Loucy (cell line): ENCODE results near the gene TOR1B.

ENCODE experiments used
- H2AFZ ChIP-seq: fragments of 200-600 bp; sonication (generic); 2 replicates; pipeline ENCODE4 v1.6.0; 2016; ENCODE audit warnings: antibody characterized with exemption, mild to moderate bottlenecking, low read length, moderate library complexity
- H3F3A ChIP-seq: fragments of 200-600 bp; 2 replicates; pipeline ENCODE4 v1.6.0; 2016; ENCODE audit warnings: antibody characterized with exemption, low read depth, mild to moderate bottlenecking
- H3K27me3 ChIP-seq: fragments of 200-600 bp; sonication (generic); 2 replicates; pipeline ENCODE4 v1.6.1; 2014; ENCODE audit warnings: low read length, mild to moderate bottlenecking; ENCODE audit not compliant: insufficient read depth, poor library complexity, severe bottlenecking
- H3K36me3 ChIP-seq: fragments of 200-600 bp; sonication (generic); 2 replicates; pipeline ENCODE4 v1.6.1; 2016; ENCODE audit warnings: low read length; ENCODE audit not compliant: insufficient read depth
- H3K4me1 ChIP-seq: fragments of 200-600 bp; sonication (generic); 2 replicates; pipeline ENCODE4 v1.5.1; 2014; ENCODE audit warnings: low read length, mild to moderate bottlenecking; ENCODE audit not compliant: insufficient read depth, poor library complexity, severe bottlenecking
- H3K4me2 ChIP-seq: fragments of 200-600 bp; sonication (generic); 2 replicates; pipeline ENCODE4 v1.6.0; 2014; ENCODE audit warnings: antibody characterized with exemption, low read length, low read depth, mild to moderate bottlenecking; ENCODE audit not compliant: poor library complexity, severe bottlenecking
- H3K4me3 ChIP-seq: fragments of 200-600 bp; sonication (generic); 2 replicates; pipeline ENCODE4 v1.5.1; 2014; ENCODE audit warnings: low read length, mild to moderate bottlenecking, mixed read lengths; ENCODE audit not compliant: poor library complexity, severe bottlenecking
- H3K79me2 ChIP-seq: fragments of 200-600 bp; sonication (generic); 2 replicates; pipeline ENCODE4 v1.6.1; 2014; ENCODE audit warnings: low read length; ENCODE audit not compliant: insufficient read depth
- H3K9ac ChIP-seq: fragments of 200-600 bp; sonication (generic); 2 replicates; pipeline ENCODE4 v1.6.0; 2014; ENCODE audit warnings: mild to moderate bottlenecking, low read depth, low read length, moderate library complexity; ENCODE audit not compliant: poor library complexity, severe bottlenecking
- H3K9me2 ChIP-seq: fragments of 200-600 bp; sonication (generic); replicated peaks from 2 replicates; pipeline ENCODE4 v1.6.1; 2016; ENCODE audit warnings: low read depth, low read length, mixed read lengths
- H3K9me3 ChIP-seq: fragments of 200-600 bp; sonication (generic); 2 replicates; pipeline ENCODE4 v1.6.1; 2014; ENCODE audit warnings: mild to moderate bottlenecking, antibody characterized with exemption, low read length, low read depth; ENCODE audit not compliant: insufficient read depth
- H4K20me1 ChIP-seq: fragments of 200-600 bp; sonication (generic); 2 replicates; pipeline ENCODE4 v1.6.0; 2014; ENCODE audit warnings: antibody characterized with exemption, low read length, mild to moderate bottlenecking; ENCODE audit not compliant: insufficient read depth, poor library complexity, severe bottlenecking
- EZH2phosphoT487 ChIP-seq: fragments of 200-600 bp; IDR thresholded peaks from 2 replicates; pipeline ENCODE4 v1.6.1; 2018; ENCODE audit warnings: antibody characterized with exemption, mild to moderate bottlenecking, moderate library complexity, borderline replicate concordance
- TF ChIP-seq, protein P1 (sequence below): fragments of 200-600 bp; sonication (generic); conservative IDR thresholded peaks from 2 replicates; pipeline ENCODE4 v1.5.1; 2014; ENCODE audit warnings: mild to moderate bottlenecking, antibody characterized with exemption, low read length

The TOR1B gene

DNA sequence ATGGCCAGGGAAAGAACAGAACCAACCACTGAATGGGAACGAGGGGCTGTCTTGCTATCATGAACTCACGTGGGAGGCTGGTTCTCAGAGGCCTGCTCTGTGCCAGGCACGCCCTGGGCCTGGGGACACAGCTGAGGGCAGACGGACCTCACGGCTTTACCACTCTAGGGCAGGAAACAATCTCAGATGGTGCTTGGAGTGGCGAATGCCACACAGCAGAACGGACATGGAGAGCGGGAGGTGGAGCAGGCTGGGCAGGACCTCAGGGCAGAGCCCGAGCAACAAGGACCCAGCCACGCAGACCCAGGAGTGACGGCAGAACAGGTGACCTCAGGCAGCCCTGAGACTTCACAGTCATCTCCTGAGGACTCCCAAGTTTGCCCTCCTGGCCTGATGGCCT is 12.3 kb downstream of the TOR1B start:
- H3K9ac ChIP-seq: no peak overlapping the region
- TF ChIP-seq, protein P1, sequence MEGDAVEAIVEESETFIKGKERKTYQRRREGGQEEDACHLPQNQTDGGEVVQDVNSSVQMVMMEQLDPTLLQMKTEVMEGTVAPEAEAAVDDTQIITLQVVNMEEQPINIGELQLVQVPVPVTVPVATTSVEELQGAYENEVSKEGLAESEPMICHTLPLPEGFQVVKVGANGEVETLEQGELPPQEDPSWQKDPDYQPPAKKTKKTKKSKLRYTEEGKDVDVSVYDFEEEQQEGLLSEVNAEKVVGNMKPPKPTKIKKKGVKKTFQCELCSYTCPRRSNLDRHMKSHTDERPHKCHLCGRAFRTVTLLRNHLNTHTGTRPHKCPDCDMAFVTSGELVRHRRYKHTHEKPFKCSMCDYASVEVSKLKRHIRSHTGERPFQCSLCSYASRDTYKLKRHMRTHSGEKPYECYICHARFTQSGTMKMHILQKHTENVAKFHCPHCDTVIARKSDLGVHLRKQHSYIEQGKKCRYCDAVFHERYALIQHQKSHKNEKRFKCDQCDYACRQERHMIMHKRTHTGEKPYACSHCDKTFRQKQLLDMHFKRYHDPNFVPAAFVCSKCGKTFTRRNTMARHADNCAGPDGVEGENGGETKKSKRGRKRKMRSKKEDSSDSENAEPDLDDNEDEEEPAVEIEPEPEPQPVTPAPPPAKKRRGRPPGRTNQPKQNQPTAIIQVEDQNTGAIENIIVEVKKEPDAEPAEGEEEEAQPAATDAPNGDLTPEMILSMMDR: no peak
- TF ChIP-seq EZH2phosphoT487: no peak
- H3K36me3 ChIP-seq: no peaks in the 10 kb centered on the region; the same call in 1 of the 2 replicates
- no peaks in the 10 kb centered on the region for H3K9me3 ChIP-seq
- H3K4me3 ChIP-seq: no peak overlapping the region
- no peaks in the 10 kb centered on the region for H3K79me2 ChIP-seq
- H4K20me1 ChIP-seq: no peaks in the 10 kb centered on the region
- no peak overlapping the region for H3K4me2 ChIP-seq
- H3K9me2 ChIP-seq: no peaks in the 10 kb centered on the region
- no peaks in the 10 kb centered on the region for H3F3A ChIP-seq
- no peaks in the 10 kb centered on the region for H3K4me1 ChIP-seq
- H3K27me3 ChIP-seq: no peaks in the 10 kb centered on the region
- H2AFZ ChIP-seq: no peak overlapping the region

DNA sequence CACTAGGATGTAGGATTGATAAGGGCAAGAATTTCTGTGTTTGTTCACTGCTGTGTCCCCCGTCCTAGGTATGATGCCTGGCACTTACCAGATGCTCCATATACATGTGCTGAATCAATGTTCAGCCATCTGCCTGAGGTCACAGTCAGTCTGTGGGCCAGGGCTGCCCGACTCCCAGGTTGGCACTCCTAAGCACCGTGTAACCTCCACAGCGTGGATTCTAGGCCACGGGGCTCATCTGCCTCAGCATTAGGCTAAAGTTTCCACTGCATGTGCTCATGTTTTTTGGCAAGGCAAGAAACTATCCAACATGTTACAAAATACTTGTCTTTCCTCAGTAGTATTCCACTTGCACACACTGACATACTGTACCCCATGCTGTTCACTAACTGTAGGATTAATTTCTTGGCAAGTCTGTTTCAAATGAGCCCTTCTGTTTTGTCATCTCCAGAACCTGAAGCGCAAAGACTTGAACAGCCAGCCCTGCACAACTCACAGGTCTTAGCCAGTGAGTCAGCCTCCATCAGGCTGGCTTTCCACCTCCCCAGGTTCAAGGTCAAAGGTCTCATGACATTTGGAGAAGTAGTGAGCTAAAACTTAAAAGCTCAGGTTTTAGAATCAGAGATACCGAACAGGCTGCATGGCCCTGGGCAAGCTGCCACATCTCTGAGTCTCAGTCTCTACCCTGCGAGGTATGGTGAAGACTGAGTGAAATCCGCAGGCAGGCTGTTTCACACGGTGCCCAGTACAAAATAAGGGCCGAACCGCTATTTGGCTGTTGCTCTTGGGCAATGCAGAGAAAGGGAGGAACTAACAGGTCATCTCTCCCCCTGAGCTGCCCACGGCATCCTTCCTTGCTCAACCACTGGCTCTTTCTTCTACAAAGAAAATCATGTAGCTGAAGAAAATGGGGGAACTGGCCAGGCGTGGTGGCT is 13.8 kb downstream of the TOR1B start:
- Histone ChIP-seq H3K9me2 (no peaks in the 10 kb centered on the region), H3K9me3 (no peaks in the 10 kb centered on the region)
- TF ChIP-seq EZH2phosphoT487: no peak
- TF ChIP-seq, protein P1: no peak

DNA sequence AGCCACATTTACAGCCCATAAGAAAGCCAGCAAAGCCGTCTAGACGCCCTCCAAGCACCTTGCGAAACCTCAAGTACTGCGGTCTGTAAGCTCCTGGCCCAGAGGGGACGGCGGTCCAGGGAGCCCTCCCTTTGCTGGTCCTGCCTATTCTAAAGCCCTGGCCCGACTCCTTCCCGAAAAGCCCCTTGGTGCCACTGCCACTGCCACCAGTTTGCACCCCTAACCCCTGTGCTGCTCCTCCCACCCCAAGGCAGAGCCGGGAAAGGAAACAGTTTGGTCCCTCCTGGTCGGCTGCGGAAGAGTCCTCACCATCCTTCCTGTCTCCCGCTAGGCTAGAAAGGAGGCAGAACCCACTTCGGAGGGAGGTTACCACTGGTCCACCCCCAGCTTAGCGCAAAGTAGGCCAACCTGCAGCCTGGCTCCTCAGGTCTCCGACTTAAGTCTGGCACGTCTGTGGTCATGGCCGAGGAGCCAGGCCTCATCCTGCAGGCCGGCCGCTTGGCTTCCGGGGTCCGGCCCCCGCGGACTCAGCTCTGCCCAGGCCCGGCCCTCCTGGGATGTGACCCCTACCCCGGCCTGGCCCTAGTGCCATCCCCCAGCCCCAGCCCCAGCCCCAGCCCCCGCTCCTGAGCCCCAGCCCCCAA is 20.0 kb downstream of the TOR1B start:
- H3K4me1 ChIP-seq: peaks cover 5% of the 10 kb centered on the region
- H3K4me3 ChIP-seq: peak overlapping the region; percentile 72
- H3F3A ChIP-seq: no peaks in the 10 kb centered on the region
- peak overlapping the region; percentile 59 for H3K9ac ChIP-seq
- H3K9me2 ChIP-seq: no peaks in the 10 kb centered on the region
- H3K79me2 ChIP-seq: peaks cover 20% of the 10 kb centered on the region
- H3K4me2 ChIP-seq: peak overlapping the region; percentile 74
- no peak overlapping the region for H2AFZ ChIP-seq
- TF ChIP-seq EZH2phosphoT487: no peak
- TF ChIP-seq, protein P1: no peak
- no peaks in the 10 kb centered on the region for H3K9me3 ChIP-seq
- no peaks in the 10 kb centered on the region; the same call in 1 of the 2 replicates for H3K36me3 ChIP-seq
- H3K27me3 ChIP-seq: no peaks in the 10 kb centered on the region
- peaks cover 5% of the 10 kb centered on the region for H4K20me1 ChIP-seq

More for the DNA sequence above, 13.8 kb downstream of the TOR1B start:
- H2AFZ ChIP-seq: no peak overlapping the region
- H3K79me2 ChIP-seq: peaks cover 6% of the 10 kb centered on the region; the same call in 1 of the 2 replicates
- no peak overlapping the region for H3K4me3 ChIP-seq
- no peaks in the 10 kb centered on the region; the same call in 1 of the 2 replicates for H3K36me3 ChIP-seq
- no peaks in the 10 kb centered on the region for H3K27me3 ChIP-seq
- no peaks in the 10 kb centered on the region for H3K4me1 ChIP-seq
- H3F3A ChIP-seq: no peaks in the 10 kb centered on the region
- H3K9ac ChIP-seq: no peak overlapping the region
- H3K4me2 ChIP-seq: no peak overlapping the region
- no peaks in the 10 kb centered on the region for H4K20me1 ChIP-seq
